Kidney epithelial cell (primary cell): ENCODE measurements around the gene DNAH3. TPM values are rescaled to one million over a fixed set of nuclear protein-coding genes. Genes with fewer than 3 reads are reported as not detected.
"Not testable (repeated sequence)": the region's sequence is repeated elsewhere in the genome, so short reads cannot be mapped to it uniquely, and the experiment has no call there.

Experiments
- DNase-seq: peaks from one replicate; pipeline ENCODE4 v3.0.0-alpha.2; 2010; ENCODE audit warnings: low read depth
- H3K27me3 ChIP-seq: 2 replicates; pipeline ENCODE4 v1.6.0; 2011; ENCODE audit warnings: low read length; ENCODE audit not compliant: control insufficient read depth, insufficient read depth
- H3K36me3 ChIP-seq: 2 replicates; pipeline ENCODE4 v1.5.1; 2011; ENCODE audit warnings: low read length; ENCODE audit not compliant: control insufficient read depth, insufficient read depth
- H3K4me3 ChIP-seq: 2 replicates; pipeline ENCODE4 v1.5.1; 2011; ENCODE audit warnings: low read depth, mild to moderate bottlenecking, control low read depth, low read length
- CTCF ChIP-seq: IDR thresholded peaks from 2 replicates; pipeline ENCODE4 v1.5.1; 2011; ENCODE audit warnings: mild to moderate bottlenecking, moderate library complexity, low read length, control low read depth, inconsistent platforms; ENCODE audit not compliant: insufficient read depth, poor library complexity, severe bottlenecking
- total RNA-seq: library from RNA; depleted of rRNA; stranded (reverse); fragments of >200 nt; gene quantifications from 2 replicates; pipeline ENCODE4 v1.2.3, GENCODE V29; 2015

DNAH3 gene
- total RNA-seq, 1 donor from 2014 or later = not detected

- DNase-seq = no peak
- TF ChIP-seq CTCF = no peak
- Histone ChIP-seq H3K4me3 (no peak overlapping the region), H3K27me3 (no peaks in the 10 kb centered on the region), H3K36me3 (no peaks in the 10 kb centered on the region)
Observed at GRCh38 chr16:20939611-20940010, 211.0 kb downstream of the DNAH3 start.

- H3K36me3 ChIP-seq = no peaks in the 10 kb centered on the region
- no peak for TF ChIP-seq CTCF
- no peak for DNase-seq
- H3K4me3 ChIP-seq = no peak overlapping the region
- no peaks in the 10 kb centered on the region for H3K27me3 ChIP-seq
Observed at GRCh38 chr16:20938426-20938825, 212.2 kb downstream of the DNAH3 start.

GRCh38 chr16:20937736-20938135, 212.9 kb downstream of the DNAH3 start:
- H3K27me3 ChIP-seq = no peaks in the 10 kb centered on the region
- H3K4me3 ChIP-seq = no peak overlapping the region
- TF ChIP-seq CTCF = no peak
- DNase-seq = no peak
- H3K36me3 ChIP-seq = no peaks in the 10 kb centered on the region

- no peak for DNase-seq
- no peak for TF ChIP-seq CTCF
- Histone ChIP-seq H3K27me3 (no peaks in the 10 kb centered on the region), H3K36me3 (no peaks in the 10 kb centered on the region), H3K4me3 (no peak overlapping the region)
Observed at GRCh38 chr16:20933589-20933988, 217.1 kb downstream of the DNAH3 start.

GRCh38 chr16:20931066-20931600, 219.5 kb downstream of the DNAH3 start:
- H3K27me3 ChIP-seq = no peaks in the 10 kb centered on the region
- H3K4me3 ChIP-seq = no peak overlapping the region
- H3K36me3 ChIP-seq = no peaks in the 10 kb centered on the region
- TF ChIP-seq CTCF = no peak
- DNase-seq = no peak

GRCh38 chr16:20930365-20930690, 220.3 kb downstream of the DNAH3 start:
- no peak for TF ChIP-seq CTCF
- Histone ChIP-seq H3K4me3 (no peak overlapping the region), H3K36me3 (no peaks in the 10 kb centered on the region), H3K27me3 (no peaks in the 10 kb centered on the region)
- no peak for DNase-seq

GRCh38 chr16:20929676-20930364, 220.8 kb downstream of the DNAH3 start:
- not testable (repeated sequence) for H3K27me3 ChIP-seq, H3K36me3 ChIP-seq, H3K4me3 ChIP-seq

More at GRCh38 chr16:20929676-20930364, 220.8 kb downstream of the DNAH3 start:
- DNase-seq = not testable (repeated sequence)
